GM21360 (cell line): ENCODE data around the gene PEAK3.

Experiments
- ATAC-seq: cut with Tn5 transposase; IDR thresholded peaks from one replicate; pipeline ENCODE4 v1.9.1; 2021; ENCODE audit warnings: mild to moderate bottlenecking, moderate library complexity; ENCODE audit not compliant: unreplicated experiment

Gene PEAK3

DNA sequence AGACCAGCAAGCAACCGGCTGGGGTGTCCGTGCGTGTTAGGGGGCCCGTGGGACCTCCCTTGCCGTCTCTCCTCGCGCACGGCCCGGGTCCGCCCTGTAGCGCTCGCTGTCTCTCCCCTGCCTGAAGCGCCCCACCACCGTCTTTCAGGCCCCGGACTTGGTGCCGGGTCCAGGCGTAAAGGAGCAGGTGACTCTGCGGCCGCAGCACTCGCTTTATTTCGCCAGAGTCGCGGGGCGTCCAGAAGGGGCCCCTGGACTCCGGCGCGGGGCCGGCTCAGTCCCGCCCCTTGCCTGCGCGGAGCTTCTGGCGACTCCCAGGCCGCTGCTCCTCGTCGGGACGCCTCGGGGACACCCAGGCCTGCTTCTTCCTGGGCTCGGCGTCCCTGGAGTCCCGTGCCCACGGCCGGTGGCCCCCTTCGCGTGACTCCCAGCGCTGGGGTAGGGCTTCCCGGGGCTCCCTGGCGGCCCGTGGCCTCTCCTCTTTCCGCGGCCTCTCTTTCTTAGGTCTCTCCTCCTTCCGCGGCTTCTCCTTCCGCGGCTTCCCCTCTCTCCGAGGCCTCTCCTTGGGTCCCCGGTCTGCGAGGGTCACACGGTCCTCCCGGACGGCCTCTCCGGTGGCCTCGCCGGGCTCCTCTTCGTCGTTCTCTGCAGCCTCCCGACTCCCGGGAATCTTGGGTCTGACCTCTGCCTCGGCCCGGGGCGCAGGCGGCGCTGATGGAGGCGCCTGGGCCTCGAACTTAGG lies 29.7 kb downstream of the PEAK3 start:
- no peak for ATAC-seq

GRCh38 chr19:2251106-2252054 lies 30.6 kb downstream of the PEAK3 start:
- ATAC-seq = no peak

DNA sequence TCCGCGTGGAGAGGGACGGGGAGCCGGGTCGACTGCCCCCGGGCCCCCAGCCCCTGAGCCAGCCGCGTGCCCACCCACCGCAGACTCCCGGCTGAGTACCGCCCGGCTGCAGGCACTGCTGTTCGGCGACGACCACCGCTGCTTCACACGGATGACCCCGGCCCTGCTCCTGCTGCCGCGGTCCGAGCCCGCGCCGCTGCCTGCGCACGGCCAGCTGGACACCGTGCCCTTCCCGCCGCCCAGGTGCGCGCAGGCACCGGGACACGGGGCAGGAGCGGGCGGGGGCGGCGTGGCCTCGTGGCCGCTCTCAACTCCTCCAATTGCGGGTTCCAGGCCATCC lies 31.2 kb downstream of the PEAK3 start:
- ATAC-seq = no peak

DNA sequence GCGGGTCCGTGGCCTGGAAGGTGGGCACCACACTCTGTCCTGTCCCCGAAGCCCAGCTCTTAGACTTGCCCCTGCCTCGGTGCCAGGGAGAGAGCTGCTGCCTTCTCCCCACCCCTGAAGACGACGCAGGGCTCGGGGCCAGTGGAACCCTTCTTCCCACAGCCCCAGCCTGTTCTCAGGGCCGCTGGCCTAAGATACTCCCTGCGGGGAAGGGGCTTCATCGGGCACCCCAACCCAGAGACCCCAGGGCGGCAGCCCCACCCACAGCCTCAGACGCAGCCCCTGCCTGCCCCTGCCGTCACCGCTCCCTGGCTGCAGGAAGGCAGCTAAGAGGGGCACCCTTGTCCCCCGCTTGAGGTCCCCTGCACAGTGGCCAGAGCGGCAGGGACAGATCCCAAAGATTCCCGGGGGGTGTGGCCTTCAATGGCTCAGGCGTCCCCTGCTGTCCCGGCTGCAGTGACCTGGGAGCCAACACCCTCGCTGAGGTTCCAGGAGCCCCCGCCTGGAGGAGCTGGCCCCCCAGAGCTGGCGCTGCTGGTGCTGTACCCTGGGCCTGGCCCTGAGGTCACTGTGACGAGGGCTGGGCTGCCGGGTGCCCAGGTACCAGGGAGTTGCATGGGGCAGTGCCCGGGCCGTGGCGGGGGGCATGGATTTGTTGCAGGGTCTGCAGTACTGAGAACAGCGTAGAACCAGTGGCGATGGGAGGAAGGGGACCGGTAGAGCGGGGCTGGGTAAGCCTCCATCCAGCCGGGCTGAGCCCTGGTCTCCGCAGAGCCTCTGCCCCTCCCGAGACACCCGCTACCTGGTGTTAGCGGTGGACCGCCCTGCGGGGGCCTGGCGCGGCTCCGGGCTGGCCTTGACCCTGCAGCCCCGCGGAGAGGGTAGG lies 31.9 kb downstream of the PEAK3 start:
- ATAC-seq = no peak

GRCh38 chr19:2249010-2249866 lies 32.7 kb downstream of the PEAK3 start, which contains the start of gene AMH:
TSS of gene AMH (plus strand) at chr19:2249323. CDS start at chr19:2249333, 10 bp downstream.
- no peak for ATAC-seq

GRCh38 chr19:2248136-2249009 lies 33.6 kb downstream of the PEAK3 start:
- ATAC-seq = no peak

DNA sequence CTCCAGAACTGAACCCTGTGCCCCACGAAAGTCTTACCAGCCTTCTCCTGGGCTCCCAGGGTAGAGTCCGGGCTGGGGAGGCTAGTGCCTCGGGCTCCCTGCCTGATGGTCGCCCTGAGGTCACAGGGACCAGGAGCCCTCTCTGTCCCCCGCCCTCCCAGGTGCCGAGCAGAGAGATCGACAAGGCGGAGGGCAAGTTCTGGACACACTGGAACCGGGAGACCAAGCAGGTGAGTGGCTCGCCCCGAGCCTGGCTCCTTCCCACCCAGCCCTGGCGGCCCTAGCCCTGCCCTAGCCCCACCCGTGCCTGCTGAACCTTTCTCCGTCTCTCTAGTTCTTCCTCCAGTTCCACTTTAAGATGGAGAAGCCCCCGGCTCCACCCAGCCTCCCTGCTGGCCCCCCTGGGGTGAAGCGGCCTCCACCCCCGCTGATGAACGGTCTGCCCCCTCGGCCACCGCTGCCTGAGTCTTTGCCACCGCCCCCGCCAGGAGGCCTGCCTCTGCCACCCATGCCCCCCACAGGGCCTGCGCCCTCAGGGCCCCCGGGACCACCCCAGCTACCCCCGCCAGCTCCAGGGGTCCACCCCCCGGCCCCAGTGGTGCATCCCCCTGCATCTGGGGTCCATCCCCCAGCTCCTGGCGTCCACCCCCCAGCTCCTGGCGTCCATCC lies 34.4 kb downstream of the PEAK3 start:
- ATAC-seq = no peak

GRCh38 chr19:2246801-2247361 lies 35.1 kb downstream of the PEAK3 start:
- no peak for ATAC-seq

DNA sequence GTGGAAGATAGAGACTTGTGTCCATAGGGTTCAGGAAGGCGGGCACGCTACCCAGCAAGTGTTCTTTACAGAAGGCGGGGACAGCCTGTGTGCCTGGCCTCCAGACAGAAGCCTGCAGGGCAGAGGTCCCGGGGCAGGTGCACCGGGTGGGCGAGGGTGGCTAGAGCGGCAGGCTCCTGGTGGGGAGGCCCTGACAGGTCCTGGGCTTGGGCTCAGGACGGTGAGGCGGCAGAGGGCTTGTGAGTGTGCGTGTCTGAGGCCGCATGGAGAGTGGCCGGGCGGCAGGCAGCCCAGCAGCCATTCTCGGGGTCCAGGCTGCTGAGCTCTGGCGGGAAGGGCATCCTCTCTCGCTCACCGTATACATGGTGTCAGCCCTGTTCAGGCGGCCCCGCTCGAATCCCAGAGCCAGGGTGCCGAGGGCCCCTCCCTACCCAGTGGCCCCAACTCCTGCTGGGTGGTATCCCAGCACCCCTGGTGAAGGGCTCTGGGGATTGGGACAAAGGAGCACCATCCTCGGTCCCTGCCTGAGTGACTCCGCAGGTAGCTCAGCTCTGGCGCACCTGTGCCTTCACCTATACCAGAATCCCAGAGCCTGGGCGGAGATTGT lies 35.9 kb downstream of the PEAK3 start:
- ATAC-seq = no peak

DNA sequence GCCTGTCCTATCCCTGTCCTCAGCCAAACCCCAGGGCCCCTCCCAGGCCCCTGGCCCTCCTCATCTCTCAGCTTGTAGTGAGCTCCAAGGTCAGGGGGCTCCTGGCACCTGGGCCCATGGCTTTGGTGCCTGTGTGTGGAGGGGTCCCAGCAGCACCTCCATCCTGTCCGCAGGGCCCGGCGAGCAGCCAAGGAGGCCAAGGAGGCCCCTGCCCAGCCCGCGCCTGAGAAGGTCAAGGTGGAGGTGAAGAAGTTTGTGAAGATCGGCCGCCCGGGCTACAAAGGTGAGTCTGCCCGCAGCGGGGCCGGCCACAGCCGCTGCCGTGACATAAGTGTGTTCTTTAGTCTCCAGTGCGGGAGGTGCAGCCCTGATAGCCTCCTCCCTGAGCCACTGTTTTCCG lies 36.7 kb downstream of the PEAK3 start:
- ATAC-seq = no peak

DNA sequence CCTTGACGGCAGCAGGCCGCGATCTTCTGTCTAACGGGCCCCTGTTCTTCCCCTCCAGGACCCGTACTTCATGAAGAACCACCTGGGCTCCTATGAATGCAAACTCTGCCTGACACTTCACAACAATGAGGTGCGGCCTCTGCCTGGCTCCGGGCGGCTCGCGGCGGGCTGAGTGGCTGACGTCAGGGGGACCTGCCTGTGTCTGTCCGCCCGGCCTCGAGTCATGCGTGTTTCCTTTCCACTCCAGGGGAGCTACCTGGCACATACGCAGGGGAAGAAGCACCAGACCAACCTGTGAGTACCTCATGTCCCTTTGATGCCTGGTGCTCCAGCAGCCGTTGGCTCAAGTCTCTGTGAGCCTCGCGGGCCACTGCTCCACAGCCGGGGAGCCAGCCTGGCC lies 37.5 kb downstream of the PEAK3 start:
- ATAC-seq = no peak

GRCh38 chr19:2244125-2244411 lies 37.9 kb downstream of the PEAK3 start:
- ATAC-seq = no peak

- ATAC-seq = no peak
Measured at GRCh38 chr19:2243274-2244124, 38.5 kb downstream of the PEAK3 start.

DNA sequence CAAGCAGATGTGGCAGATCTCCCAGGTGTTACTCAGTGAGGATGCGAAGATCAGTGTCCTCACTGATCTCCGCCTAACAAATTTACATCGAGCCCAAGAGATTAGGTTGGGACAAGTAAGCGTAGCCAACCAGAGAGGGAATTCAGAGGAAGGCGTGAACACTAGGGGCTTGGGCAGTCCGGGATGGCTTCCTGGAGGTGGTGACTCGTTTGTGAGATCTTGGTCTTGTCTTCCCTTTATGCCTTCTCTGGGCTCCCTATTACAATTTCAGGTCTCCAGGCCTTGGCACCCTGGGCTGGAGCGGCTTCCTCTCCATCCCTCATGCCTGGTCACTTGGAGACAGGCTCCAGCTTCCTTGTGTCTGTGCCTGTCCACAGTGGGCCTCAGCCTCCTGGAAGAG lies 39.2 kb downstream of the PEAK3 start:
- ATAC-seq = no peak

DNA sequence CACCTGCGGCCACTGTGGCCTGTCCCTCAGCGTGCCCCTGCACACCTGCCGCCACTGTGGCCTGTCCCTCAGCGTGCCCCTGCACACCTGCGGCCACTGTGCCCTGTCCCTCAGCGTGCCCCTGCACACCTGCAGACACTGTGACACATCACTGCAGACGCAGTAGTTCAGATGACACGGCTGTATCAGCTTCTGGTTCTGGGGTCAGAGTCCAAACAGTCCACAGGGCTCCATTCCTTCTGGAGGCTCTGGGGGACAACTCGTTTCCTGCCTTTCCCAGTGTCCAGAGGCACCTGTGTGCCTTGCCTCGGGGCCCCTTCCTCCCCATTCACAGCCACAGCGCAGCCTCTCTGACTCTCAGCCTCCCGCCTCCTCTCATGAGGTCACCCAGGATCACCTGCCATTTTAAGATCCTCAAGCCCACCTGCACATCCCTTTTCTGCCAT lies 39.9 kb downstream of the PEAK3 start:
- ATAC-seq = no peak

GRCh38 chr19:2240881-2241760 lies 40.9 kb downstream of the PEAK3 start:
- no peak for ATAC-seq
